Sciatic nerve (tissue), 2 donors: Measurements from ENCODE around the gene NSD2. TPM values are rescaled to one million over a fixed set of nuclear protein-coding genes. Genes with fewer than 3 reads are reported as not detected.
A peak's percentile ranks its signal among the peaks of the same experiment; 100 is the strongest.

ENCODE experiments used
- ATAC-seq: fragments of 200-7000 bp; cut with Tn5 transposase; one replicate; pipeline ENCODE4 v1.9.1; 2020; ENCODE audit warnings: mild to moderate bottlenecking, moderate library complexity
- DNase-seq: peaks from one replicate; pipeline ENCODE4 v3.0.0-alpha.2; 2020; ENCODE audit warnings: low spot score
- intact Hi-C: fragments of 100-400 bp; cut with DNase I; formaldehyde crosslinking; loops from one replicate; pipeline ENCODE4 v1.14.2; 2022
- total RNA-seq: library from RNA; stranded (reverse); fragmentation: NEBNext Ultra II Directional; extraction: Animal tissue kit (Norgen Biotek cat#: 25700); gene quantifications from one replicate; pipeline ENCODE4 v1.2.1, GENCODE V29; 2021
- donor health status: DM: no; HTN: no; CAD: no.
- donor health status: DM: no; HTN: no; CAD: no.

The NSD2 gene
- total RNA-seq, 1 donor from 2014 or later, result 51.4 TPM

DNA sequence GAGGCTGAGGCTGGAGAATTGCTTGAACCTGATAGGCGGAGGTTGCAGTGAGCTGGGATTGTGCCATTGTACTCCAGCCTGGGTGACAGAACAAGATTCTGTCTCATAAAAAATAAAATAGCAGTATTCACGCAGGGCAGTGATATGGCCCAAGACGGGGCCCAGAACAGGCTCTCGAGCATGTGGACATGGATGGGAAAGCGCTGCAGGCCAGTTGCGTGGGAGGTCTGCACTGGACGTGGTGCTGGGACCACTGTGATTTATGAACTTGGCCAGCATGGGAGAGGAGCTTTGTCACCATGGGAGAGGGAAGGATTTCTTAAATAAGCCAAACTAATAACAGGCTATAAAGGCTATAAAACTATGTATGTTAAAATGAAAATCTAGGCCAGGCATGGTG, 51.6 kb downstream of the NSD2 start:
- no peak for DNase-seq
- intact Hi-C loops, result no loop called here
- no peak for ATAC-seq

GRCh38 chr4:1927675-1928074, 56.5 kb downstream of the NSD2 start:
- intact Hi-C loops, result no loop called here
- ATAC-seq (no peak), DNase-seq (no peak)

DNA sequence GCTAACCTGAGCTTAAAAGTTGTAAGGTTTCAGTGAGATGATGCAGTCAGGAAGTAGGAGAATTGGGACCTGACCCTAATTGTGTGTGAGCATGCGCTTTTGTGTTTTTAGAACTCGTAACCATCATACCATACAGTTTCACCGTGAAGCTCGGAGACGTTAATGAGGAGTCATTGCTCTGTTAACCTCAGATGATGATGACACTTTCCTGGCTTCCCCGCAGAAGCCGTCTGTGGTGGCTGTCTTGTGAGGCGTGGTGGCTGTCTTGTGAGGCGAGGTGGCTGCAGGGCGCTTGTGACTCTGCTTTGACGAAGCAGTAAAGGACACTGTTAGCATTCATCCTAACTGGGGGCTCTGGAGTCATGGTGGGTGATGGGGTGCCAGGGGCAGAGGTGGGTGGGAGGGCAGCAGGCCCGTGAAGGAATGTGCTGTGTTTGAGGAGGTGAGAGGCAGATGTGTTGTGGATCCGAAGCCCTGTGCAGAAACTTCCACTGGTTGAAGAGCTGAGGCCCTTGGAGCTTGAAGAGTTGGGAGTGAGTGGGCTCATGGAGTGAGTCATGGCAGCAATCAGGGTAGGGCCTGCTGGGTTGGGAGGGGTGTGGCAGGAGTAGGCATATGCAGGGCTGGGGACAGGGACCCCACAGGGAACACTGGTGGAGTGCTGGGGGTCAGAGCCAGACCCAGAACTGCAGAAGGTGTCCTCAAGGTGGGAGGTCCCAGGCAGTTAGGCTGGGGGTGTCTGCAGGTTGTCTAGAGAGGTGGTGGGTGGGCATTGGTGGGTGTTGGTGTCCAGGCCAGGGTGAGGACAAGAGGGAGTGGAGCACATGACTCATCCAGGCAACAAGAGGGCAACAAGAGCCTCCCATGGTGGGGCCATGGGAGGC, 57.4 kb downstream of the NSD2 start:
- intact Hi-C loops, result no loop called here
- DNase-seq, result no peak
- no peak for ATAC-seq

GRCh38 chr4:1932736-1933135, 61.5 kb downstream of the NSD2 start:
- intact Hi-C loops, result no loop called here
- no peak for ATAC-seq

GRCh38 chr4:1933700-1934099, 62.5 kb downstream of the NSD2 start:
- DNase-seq, result no peak
- no peak for ATAC-seq
- intact Hi-C loops, result no loop called here

More at GRCh38 chr4:1932736-1933135, 61.5 kb downstream of the NSD2 start:
- DNase-seq, result no peak

GRCh38 chr4:1937550-1937949, 66.4 kb downstream of the NSD2 start:
- intact Hi-C loops, result no loop called here
- ATAC-seq (no peak), DNase-seq (no peak)

DNA sequence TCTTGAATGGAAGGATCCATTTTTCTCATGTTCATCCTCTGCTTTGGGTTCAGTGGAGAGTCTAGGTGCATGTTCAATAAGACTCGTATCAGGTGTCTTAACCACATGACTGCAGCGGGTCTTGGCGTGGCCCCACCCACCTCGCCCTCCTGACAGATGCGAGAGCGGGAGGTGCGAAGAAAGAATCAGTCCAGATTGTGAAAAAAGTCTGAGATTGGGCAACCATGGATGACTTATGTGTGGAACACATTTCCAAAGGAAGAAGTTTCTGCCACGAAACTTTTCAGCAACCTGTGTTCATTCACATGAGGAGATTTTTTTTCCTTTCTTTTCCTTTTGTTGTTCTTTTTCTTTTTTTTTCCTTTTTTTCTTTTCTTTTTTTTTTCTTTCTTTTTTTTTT, 66.8 kb downstream of the NSD2 start:
- intact Hi-C loops, result no loop called here
- DNase-seq (no peak), ATAC-seq (no peak)

GRCh38 chr4:1939664-1940509, 68.7 kb downstream of the NSD2 start:
- intact Hi-C loops, result no loop called here
- ATAC-seq, result no peak

DNA sequence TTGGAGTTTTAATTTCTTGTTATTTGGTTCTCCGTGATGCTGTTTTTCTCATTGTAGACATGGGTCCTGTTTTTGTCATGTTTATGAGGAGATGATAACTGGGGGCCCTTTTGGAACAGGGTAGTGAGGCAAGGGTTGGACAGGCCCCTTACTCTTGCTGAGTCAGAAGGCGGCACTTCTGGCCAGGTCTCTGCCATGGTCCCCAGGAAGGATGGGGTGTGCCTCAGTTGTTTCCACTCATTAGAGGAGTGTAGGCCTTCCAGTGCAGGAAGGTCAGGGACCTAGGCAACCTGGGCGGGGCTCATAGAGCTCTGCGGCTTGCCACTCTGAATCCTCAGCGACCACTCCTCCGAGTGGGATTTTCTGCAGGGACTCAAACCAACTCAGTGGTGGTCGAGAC, 69.4 kb downstream of the NSD2 start:
- intact Hi-C loops, result no loop called here
- no peak for ATAC-seq
- DNase-seq, result no peak

More at GRCh38 chr4:1939664-1940509, 68.7 kb downstream of the NSD2 start:
- DNase-seq, result no peak

DNA sequence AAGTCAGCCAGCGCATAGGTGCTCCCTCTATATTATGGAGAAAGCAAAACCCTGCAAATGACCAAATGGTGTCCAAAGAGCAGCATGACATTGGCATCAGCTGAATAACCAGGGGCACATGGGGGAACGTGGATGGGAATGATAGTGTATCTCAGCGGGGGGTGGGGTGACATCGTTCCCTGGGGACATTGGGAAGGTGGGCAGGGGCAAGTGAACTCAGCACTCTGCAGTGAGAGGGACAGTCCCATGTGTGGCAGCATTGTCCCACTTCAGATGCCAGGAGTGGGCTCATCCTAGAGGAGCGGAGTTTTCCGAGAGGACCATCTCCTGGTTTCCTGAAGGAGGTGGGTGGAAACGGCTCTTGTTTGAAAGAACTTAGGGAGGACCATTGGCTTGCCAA, 72.7 kb downstream of the NSD2 start:
- intact Hi-C loops, result no loop called here
- ATAC-seq (no peak), DNase-seq (no peak)

DNA sequence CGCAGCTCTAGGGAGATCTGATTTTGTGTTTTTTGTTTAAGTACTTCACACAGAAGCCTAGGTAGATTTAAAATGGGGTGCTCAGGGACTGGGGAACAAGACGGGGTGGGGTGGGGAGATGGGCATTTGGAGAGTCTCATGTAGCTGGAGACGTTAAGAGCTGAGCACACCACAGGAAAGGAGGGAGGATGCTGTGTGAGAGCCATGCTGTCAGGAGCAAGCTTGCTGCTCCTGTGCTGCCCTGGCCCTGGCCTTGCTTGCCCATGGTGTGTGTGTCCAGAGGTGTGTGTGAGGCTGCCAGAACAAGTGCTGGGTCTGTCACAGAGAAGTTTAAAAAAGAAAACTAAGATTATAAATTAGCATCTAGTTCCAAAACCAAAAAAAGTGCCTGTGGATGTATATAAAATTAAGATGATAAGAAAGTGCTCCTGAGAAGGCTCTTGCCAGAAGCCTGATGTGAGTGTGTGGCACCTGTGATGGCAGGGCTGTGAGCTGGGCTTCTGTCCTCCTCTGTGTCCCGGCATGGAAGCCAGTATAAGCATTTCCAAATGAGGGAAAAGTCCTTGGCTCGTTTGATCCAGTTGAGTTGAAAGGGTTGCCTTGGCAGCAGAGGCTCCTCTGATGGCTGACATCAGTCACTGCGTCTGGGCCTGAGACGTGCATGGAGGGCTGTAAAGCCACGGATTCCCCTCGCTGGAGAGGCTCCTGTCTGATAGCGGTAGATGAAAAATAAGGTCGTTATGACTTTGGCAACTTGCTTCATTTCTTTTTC, 74.1 kb downstream of the NSD2 start:
- intact Hi-C loops, result no loop called here
- DNase-seq (no peak), ATAC-seq (peak; percentile 39)

DNA sequence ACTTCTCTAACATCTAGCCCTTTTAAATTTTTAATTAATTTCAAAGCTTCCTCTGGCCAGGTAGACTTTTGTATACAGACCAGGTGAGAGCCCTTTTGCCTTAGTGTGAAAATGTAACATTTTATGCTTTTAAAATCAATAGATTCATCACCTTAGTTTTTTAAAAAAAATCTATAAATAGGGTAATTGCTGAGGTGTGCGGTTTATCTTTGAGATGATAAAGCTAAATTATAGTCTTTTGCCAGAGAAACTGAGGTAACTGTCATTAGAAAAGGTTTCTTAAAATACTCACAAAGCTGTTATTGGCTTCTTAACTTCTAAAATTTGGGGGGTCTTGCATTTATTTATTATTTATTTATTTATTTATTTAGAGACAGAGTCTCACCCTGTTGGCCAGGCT, 74.7 kb downstream of the NSD2 start:
- intact Hi-C loops, result no loop called here
- DNase-seq (no peak), ATAC-seq (no peak)

DNA sequence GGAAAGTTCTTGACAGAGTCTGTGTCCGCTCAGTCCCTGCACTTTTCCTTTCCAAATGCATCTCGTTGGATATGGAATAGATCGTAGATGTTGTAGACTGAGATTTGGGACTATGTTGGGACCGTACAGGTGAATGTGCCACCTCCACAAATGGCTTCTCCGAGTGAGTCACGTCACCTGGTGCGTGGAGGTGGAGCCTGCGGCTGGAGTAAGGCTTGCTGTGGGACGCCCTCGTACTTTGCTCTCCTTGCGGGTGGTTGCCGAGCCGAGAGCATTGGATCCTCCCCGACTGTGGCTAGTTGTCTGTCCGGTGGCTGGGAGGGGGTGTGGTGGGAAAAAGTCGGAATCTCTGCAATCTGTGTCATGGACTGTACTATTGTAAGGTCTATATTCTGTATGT, 77.0 kb downstream of the NSD2 start:
- intact Hi-C loops, result no loop called here
- DNase-seq (no peak), ATAC-seq (no peak)

DNA sequence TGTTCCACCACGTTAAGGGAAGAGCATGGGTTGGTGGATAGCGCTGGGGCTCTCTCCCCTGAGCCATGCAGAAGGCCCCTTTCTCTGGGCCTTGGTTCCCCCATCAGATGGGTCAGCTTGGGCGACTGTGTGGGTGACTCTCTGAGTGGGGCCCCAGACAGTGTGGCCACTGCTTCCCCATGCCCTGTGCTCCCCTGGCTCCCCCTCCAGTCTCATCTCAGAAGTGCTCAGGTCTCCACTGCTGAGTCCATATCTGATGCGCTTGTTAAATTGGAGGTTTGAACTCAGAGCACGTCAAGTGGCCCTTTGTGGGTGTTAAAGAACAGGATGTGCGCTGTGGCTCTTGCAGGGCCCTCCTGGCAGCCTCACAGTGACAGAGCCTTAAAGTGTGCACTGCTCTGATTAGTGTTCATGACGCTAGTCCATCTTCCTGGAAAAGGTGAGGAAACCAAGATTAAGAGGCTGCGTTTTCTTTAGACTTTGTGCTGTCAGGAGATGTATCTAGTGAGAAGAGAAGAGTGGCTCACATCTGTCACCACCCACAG, 77.8 kb downstream of the NSD2 start:
- ATAC-seq (no peak), DNase-seq (no peak)
- intact Hi-C loops, result no loop called here

DNA sequence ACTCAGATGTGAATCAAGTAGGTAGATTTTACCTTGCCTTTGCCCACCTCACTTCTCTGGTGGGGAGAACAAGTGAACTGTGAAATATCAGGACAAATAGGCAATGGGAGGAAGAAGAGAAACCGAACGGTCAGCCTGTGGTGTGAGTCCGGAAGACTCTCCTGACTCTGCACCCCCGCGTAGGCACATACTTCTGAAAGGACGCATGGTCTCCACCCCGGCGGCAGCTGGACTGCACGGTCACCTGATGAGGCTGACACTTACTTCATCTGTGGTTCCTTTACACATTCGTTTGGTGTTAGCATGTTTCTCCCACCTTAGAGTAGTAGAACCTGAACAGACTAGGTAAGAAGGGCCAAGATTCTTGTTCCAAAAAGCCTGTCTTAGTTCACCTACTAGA, 79.2 kb downstream of the NSD2 start:
- DNase-seq, result no peak
- no peak for ATAC-seq
- intact Hi-C loops, result no loop called here

GRCh38 chr4:1952058-1952700, 81.0 kb downstream of the NSD2 start:
- intact Hi-C loops, result no loop called here
- DNase-seq, result no peak
- ATAC-seq, result no peak

DNA sequence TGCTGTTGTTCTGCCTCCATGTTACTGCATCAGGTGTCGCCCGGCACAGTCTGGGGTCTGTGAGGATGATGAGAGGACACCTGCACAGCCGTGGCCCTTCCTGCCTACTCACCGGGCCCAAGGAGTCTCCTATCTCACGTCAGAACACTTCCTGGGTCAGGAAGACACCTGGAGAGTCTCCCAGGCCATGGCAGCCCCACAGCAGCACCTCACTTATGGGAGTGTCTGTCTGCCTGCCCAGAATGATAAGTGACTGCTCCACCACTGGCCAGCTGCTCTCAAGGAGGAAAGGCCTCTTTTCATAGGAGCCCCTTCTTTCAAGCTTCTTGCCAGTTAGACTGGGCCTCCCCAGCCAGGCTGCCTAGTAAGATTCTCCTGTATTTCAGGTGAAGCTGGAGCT, 81.5 kb downstream of the NSD2 start:
- ATAC-seq (no peak), DNase-seq (no peak)
- intact Hi-C loops, result no loop called here

GRCh38 chr4:1953335-1953734, 82.1 kb downstream of the NSD2 start:
- DNase-seq (no peak), ATAC-seq (no peak)
- intact Hi-C loops, result no loop called here

GRCh38 chr4:1956631-1957030, 85.4 kb downstream of the NSD2 start:
- ATAC-seq (no peak), DNase-seq (no peak)
- intact Hi-C loops, result no loop called here
